HCT116 (cell line): ENCODE results near the gene GNAS-AS1.

Source experiments
- CBX3 ChIP-seq: IDR thresholded peaks from 2 replicates; pipeline ENCODE4 v1.6.1; 2012; ENCODE audit warnings: low read depth
- CTCF ChIP-seq, 3 experiments: fragments of 200-600 bp in 1 of 3; sonication (generic) in 1 of 3; IDR thresholded peaks in 2 of 3; conservative IDR thresholded peaks in 1 of 3; 2 replicates each; pipeline ENCODE4 v1.5.1; 2012 to 2017; ENCODE audit warnings: low read depth in 2 of 3, low read length in 2 of 3, antibody characterized with exemption in 1 of 3, borderline replicate concordance in 1 of 3, control low read depth in 1 of 3, mild to moderate bottlenecking in 1 of 3, mixed read lengths in 1 of 3, mixed run types in 1 of 3, moderate library complexity in 1 of 3; ENCODE audit not compliant: insufficient read depth in 1 of 3
- EGR1 ChIP-seq: IDR thresholded peaks from 2 replicates; pipeline ENCODE4 v1.6.1; 2012; ENCODE audit warnings: low read depth
- EZH2 ChIP-seq: fragments of 200-600 bp; sonication (generic); IDR thresholded peaks from 2 replicates; pipeline ENCODE4 v1.6.1; 2017; ENCODE audit warnings: antibody characterized with exemption, mixed run types
- EZH2phosphoT487 ChIP-seq: fragments of 200-600 bp; IDR thresholded peaks from 2 replicates; pipeline ENCODE4 v1.6.1; 2018; ENCODE audit warnings: antibody characterized with exemption, borderline replicate concordance
- FOSL1 ChIP-seq: IDR thresholded peaks from 2 replicates; pipeline ENCODE4 v1.6.1; 2012; ENCODE audit warnings: low read depth
- JUND ChIP-seq: IDR thresholded peaks from 2 replicates; pipeline ENCODE4 v1.6.1; 2012
- POLR2A ChIP-seq: IDR thresholded peaks from 2 replicates; pipeline ENCODE4 v1.7.0; 2011; ENCODE audit warnings: borderline replicate concordance; ENCODE audit not compliant: insufficient read depth, insufficient read length; ENCODE audit errors: extremely low read depth
- POLR2AphosphoS5 ChIP-seq: IDR thresholded peaks from 2 replicates; pipeline ENCODE4 v1.6.1; 2011; ENCODE audit warnings: mild to moderate bottlenecking, low read depth, low read length, moderate library complexity
- REST ChIP-seq: IDR thresholded peaks from 2 replicates; pipeline ENCODE4 v1.6.1; 2012; ENCODE audit warnings: low read depth
- SIN3A ChIP-seq: IDR thresholded peaks from 2 replicates; pipeline ENCODE4 v1.6.1; 2012; ENCODE audit warnings: low read depth
- SP1 ChIP-seq: IDR thresholded peaks from 2 replicates; pipeline ENCODE4 v1.6.1; 2012; ENCODE audit warnings: low read depth
- YY1 ChIP-seq: IDR thresholded peaks from 2 replicates; pipeline ENCODE4 v1.6.1; 2011; ENCODE audit warnings: low read length, low read depth, moderate library complexity, mild to moderate bottlenecking; ENCODE audit not compliant: insufficient replicate concordance; ENCODE audit errors: extremely low read depth
- ZNF274 ChIP-seq: fragments of 200-500 bp; sonication (Bioruptor generic); IDR thresholded peaks from 2 replicates; pipeline ENCODE4 v1.6.1; 2014; ENCODE audit warnings: mild to moderate bottlenecking, low read depth, low read length, inconsistent platforms

DNA sequence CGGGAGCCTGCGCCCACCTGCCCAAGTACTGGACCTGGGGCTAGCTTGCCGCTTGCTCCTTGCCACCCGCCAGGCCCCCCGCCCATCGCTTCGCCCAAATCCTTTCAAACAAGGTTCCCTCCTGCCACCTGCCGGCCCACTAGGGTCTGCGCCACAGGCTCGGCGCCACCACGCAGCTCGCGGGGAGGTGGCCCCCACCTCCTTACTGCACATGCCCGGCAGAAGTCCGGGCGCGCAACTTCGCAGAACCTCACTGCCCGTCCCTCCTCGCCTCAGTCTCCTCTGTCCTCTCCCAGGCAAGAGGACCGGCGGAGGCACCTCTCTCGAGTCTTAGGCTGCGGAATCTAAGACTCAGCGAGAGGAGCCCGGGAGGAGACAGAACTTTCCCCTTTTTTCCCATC is 11.2 kb downstream of the GNAS-AS1 start:
- peak; percentile 30 to 48 (median 41); a peak in 4 of 6 replicates for TF ChIP-seq CTCF (IDR thresholded peaks at IDR 0.05 in 2 of 3, conservative IDR thresholded peaks at IDR 0.05 in 1 of 3; ENCODE audit: borderline replicate concordance in 1 of 3, insufficient read depth in 1 of 3, low read depth in 2 of 3, low read length in 2 of 3)
- no peak for TF ChIP-seq JUND
- no peak for TF ChIP-seq REST
- no peak for TF ChIP-seq SP1
- TF ChIP-seq SIN3A, result no peak
- TF ChIP-seq POLR2AphosphoS5, result no peak
- TF ChIP-seq EZH2, result no peak
- TF ChIP-seq YY1, result no peak
- no peak for TF ChIP-seq EZH2phosphoT487
- no peak for TF ChIP-seq ZNF274
- no peak for TF ChIP-seq EGR1
- TF ChIP-seq CBX3, result no peak
- TF ChIP-seq POLR2A, result no peak
- TF ChIP-seq FOSL1, result no peak
